HepG2 (cell line): ENCODE measurements around the gene KLRF1. TPM values are rescaled to one million over a fixed set of nuclear protein-coding genes. Genes with fewer than 3 reads are reported as not detected.

ENCODE experiments used
- ATAC-seq: fragments of 200-7000 bp; cut with Tn5 transposase; 3 replicates; pipeline ENCODE4 v1.9.1; 2020; ENCODE audit warnings: mild to moderate bottlenecking, moderate library complexity
- BruUV-seq: library from RNA; stranded (reverse); fragments of 400-500 nt; replicated peaks from 2 replicates; lab custom pipeline; 2021; lab: Mats Ljungman, UMichigan
- CTCF ChIA-PET: fragments of 300-600 bp; formaldehyde crosslinking; extraction: SDS; loops from one replicate; lab custom pipeline; 2021; ENCODE audit warnings: low total read pairs, inconsistent platforms, low intra/inter-chr PET ratio; lab: Yijun Ruan, JAX
- POLR2A ChIA-PET: fragments of 350-600 bp; sonication (Branson Sonifier 250); formaldehyde crosslinking; loops from one replicate; lab custom pipeline; 2020; ENCODE audit warnings: antibody characterized with exemption, inconsistent platforms; lab: Yijun Ruan, JAX
- DNase-seq: peaks from one replicate; pipeline ENCODE4 v3.0.0-alpha.2; 2015; ENCODE audit warnings: low spot score
- FAIRE-seq: peaks from 3 replicates; lab custom pipeline; 2011; peaks lifted over from hg19 to GRCh38; lab: Jason Lieb, UNC
- H2AFZ ChIP-seq: one replicate; pipeline ENCODE4 v1.6.1; 2011; ENCODE audit warnings: low read length, inconsistent platforms
- H3K27ac ChIP-seq: fragments of 300-600 bp; 3 replicates; pipeline ENCODE4 v1.8.0; 2011; ENCODE audit warnings: mixed run types, mild to moderate bottlenecking, mixed read lengths, low read length, inconsistent platforms; ENCODE audit not compliant: insufficient read depth; ENCODE audit errors: extremely low read length
- H3K27me3 ChIP-seq, 2 experiments: fragments of 200-600 bp in 1 of 2; 2 replicates in 1 of 2; 3 replicates in 1 of 2; pipeline versions ENCODE4 v1.6.0 to v1.8.0; 2011; ENCODE audit warnings: low read length in 2 of 2, mild to moderate bottlenecking in 2 of 2, moderate library complexity in 2 of 2, inconsistent platforms in 1 of 2; ENCODE audit not compliant: insufficient read depth in 2 of 2, control insufficient read depth in 1 of 2
- H3K36me3 ChIP-seq, 2 experiments: fragments of 200-600 bp in 1 of 2; replicated peaks in 1 of 2; 2 replicates in 1 of 2; 3 replicates in 1 of 2; pipeline versions ENCODE4 v1.5.1 to v1.8.0; 2011; ENCODE audit warnings: low read length in 2 of 2, inconsistent platforms in 1 of 2; ENCODE audit not compliant: insufficient read depth in 2 of 2, control insufficient read depth in 1 of 2
- H3K4me1 ChIP-seq: 2 replicates; pipeline ENCODE4 v1.5.1; 2012; ENCODE audit warnings: low read length, inconsistent platforms; ENCODE audit not compliant: insufficient read depth
- H3K4me2 ChIP-seq: 2 replicates; pipeline ENCODE4 v1.6.0; 2011; ENCODE audit warnings: low read depth, low read length, inconsistent platforms
- H3K4me3 ChIP-seq, 3 experiments: fragments of 200-600 bp in 1 of 3; sonication (generic), shearing (Covaris generic) in 1 of 3; replicated peaks in 1 of 3; 2 replicates each; pipeline ENCODE4 v1.5.1; 2011 to 2016; ENCODE audit warnings: low read length in 3 of 3, inconsistent platforms in 2 of 3, low read depth in 2 of 3, mild to moderate bottlenecking in 2 of 3, control low read depth in 1 of 3, mixed read lengths in 1 of 3; ENCODE audit not compliant: insufficient read depth in 1 of 3
- H3K79me2 ChIP-seq: one replicate; pipeline ENCODE4 v1.6.1; 2011; ENCODE audit warnings: low read length, inconsistent platforms; ENCODE audit not compliant: insufficient read depth
- H3K9ac ChIP-seq: 2 replicates; pipeline ENCODE4 v1.6.0; 2011; ENCODE audit warnings: mild to moderate bottlenecking, low read depth, low read length, inconsistent platforms; ENCODE audit not compliant: insufficient read depth
- H3K9me3 ChIP-seq: 2 replicates; pipeline ENCODE4 v1.5.1; 2012; ENCODE audit warnings: mild to moderate bottlenecking, low read length
- H4K20me1 ChIP-seq: 2 replicates; pipeline ENCODE4 v1.6.0; 2011; ENCODE audit warnings: inconsistent platforms, mild to moderate bottlenecking, low read length, moderate library complexity; ENCODE audit not compliant: insufficient read depth
- CHD2 ChIP-seq: IDR thresholded peaks from 2 replicates; pipeline ENCODE4 v1.6.1; 2011; ENCODE audit warnings: low read depth, low read length, improper control_type of control experiment
- GPN1 ChIP-seq: sonication (generic); formaldehyde crosslinking; IDR thresholded peaks from 2 replicates; pipeline ENCODE4 v1.5.1; 2020; ENCODE audit warnings: missing genetic modification reagents, borderline replicate concordance
- GRHL1 ChIP-seq: sonication (generic); formaldehyde crosslinking; conservative IDR thresholded peaks from 2 replicates; pipeline ENCODE4 v1.8.0; 2022; ENCODE audit warnings: missing genetic modification reagents
- KLF16 ChIP-seq, 2 experiments: sonication (generic) in 1 of 2; formaldehyde crosslinking in 1 of 2; IDR thresholded peaks; 2 replicates each; pipeline versions ENCODE4 v1.6.1 to v1.8.0; 2016 to 2023; ENCODE audit warnings: missing genetic modification reagents in 2 of 2, missing compliant biosample characterization in 1 of 2
- MXD3 ChIP-seq: IDR thresholded peaks from 2 replicates; pipeline ENCODE4 v1.6.1; 2016; ENCODE audit warnings: mild to moderate bottlenecking, missing biosample characterization, missing genetic modification reagents
- MZF1 ChIP-seq: sonication (generic); formaldehyde crosslinking; IDR thresholded peaks from 2 replicates; pipeline ENCODE4 v1.8.1; 2023; ENCODE audit warnings: mild to moderate bottlenecking, missing genetic modification reagents, borderline replicate concordance
- SATB2 ChIP-seq: sonication (generic); formaldehyde crosslinking; IDR thresholded peaks from 2 replicates; pipeline ENCODE4 v1.5.0; 2020; ENCODE audit warnings: missing genetic modification reagents
- THAP11 ChIP-seq: IDR thresholded peaks from 2 replicates; pipeline ENCODE4 v1.6.1; 2016; ENCODE audit warnings: missing biosample characterization, missing genetic modification reagents
- ZFYVE20 ChIP-seq: sonication (generic); formaldehyde crosslinking; IDR thresholded peaks from 2 replicates; pipeline ENCODE4 v1.8.0; 2023; ENCODE audit warnings: low read depth, mild to moderate bottlenecking, moderate library complexity, missing genetic modification reagents, borderline replicate concordance
- ZNF12 ChIP-seq: sonication (generic); formaldehyde crosslinking; IDR thresholded peaks from 2 replicates; pipeline ENCODE4 v1.5.0; 2020; ENCODE audit warnings: missing genetic modification reagents
- ZNF142 ChIP-seq: sonication (generic); formaldehyde crosslinking; IDR thresholded peaks from 2 replicates; pipeline ENCODE4 v1.4.0; 2020; ENCODE audit warnings: missing genetic modification reagents
- ZNF484 ChIP-seq: sonication (generic); formaldehyde crosslinking; IDR thresholded peaks from 2 replicates; pipeline ENCODE4 v1.5.1; 2020; ENCODE audit warnings: mild to moderate bottlenecking, low read depth, missing genetic modification reagents, borderline replicate concordance
- ZNF678 ChIP-seq: sonication (generic); formaldehyde crosslinking; IDR thresholded peaks from 2 replicates; pipeline ENCODE4 v1.4.0; 2020; ENCODE audit warnings: mild to moderate bottlenecking, missing genetic modification reagents
- ZXDC ChIP-seq: sonication (generic); formaldehyde crosslinking; IDR thresholded peaks from 2 replicates; pipeline ENCODE4 v1.5.0; 2020; ENCODE audit warnings: mild to moderate bottlenecking, missing genetic modification reagents
- WGBS: methylation state at CpG from one replicate; pipeline ENCODE4 v1.1.6; 2017; ENCODE audit warnings: low lambda C conversion rate; 5-methylcytosine and 5-hydroxymethylcytosine counted together
- in situ Hi-C: cut with HindIII; loops from 2 replicates; pipeline ENCODE4 v1.10.0; 2017; ENCODE audit warnings: low pct_unique_long_range_greater_than_20kb; ENCODE audit not compliant: extremely low pct_ligation_motif_present
- intact Hi-C: fragments of 100-400 bp; cut with micrococcal nuclease; formaldehyde crosslinking; loops from one replicate; pipeline ENCODE4 v1.10.0; 2022; ENCODE audit not compliant: unreplicated experiment
- polyA plus RNA-seq, 8 experiments: library from polyadenylated mRNA; depleted of rRNA in 3 of 8; stranded (reverse) in 7 of 8; unstranded in 1 of 8; fragments of >200 nt; fragmentation: Illumina TruSeq in 4 of 8; extraction: Trizol in 4 of 8; gene quantifications; 2 replicates each; pipeline versions ENCODE4 v1.2.1 to v1.2.3, GENCODE V29; 2011 to 2016; ENCODE audit warnings: low read depth in 4 of 8, missing spikeins in 1 of 8, mixed read lengths in 1 of 8; ENCODE audit not compliant: insufficient read depth in 1 of 8
- total RNA-seq, 5 experiments: library from RNA; depleted of rRNA; stranded (reverse); fragments of >200 nt; fragmentation: Illumina TruSeq; extraction: Trizol; gene quantifications; 2 replicates each; pipeline ENCODE4 v1.2.3, GENCODE V29; 2016; ENCODE audit warnings: low read depth in 1 of 5

Gene KLRF1
- total and polyA plus RNA-seq, 2 of the 13 experiments (the other 11 are each of a cell fraction or from before 2014, with no cell fraction given): not detected

- Histone ChIP-seq H3K9ac (no peak overlapping the region), H3K4me3 (no peak overlapping the region), H3K9me3 (no peaks in the 10 kb centered on the region), H3K27ac (no peak overlapping the region), H4K20me1 (no peaks in the 10 kb centered on the region), H3K27me3 (peaks cover 0 to 27% of the 10 kb centered on the region in 2 experiments; a peak in 3 of 5 replicates), H3K4me2 (no peak overlapping the region), H3K79me2 (no peaks in the 10 kb centered on the region), H2AFZ (no peak overlapping the region), H3K4me1 (no peaks in the 10 kb centered on the region), H3K36me3 (no peaks in the 10 kb centered on the region)
- 0% methylated on average over 3 of the region's 3 CpGs for WGBS
- no peak for ATAC-seq
- ChIA-PET POLR2A (no interaction called here), CTCF (no interaction called here)
- DNase-seq: no peak
- intact Hi-C loops: no loop called here
- no TSS peak for BruUV-seq
- FAIRE-seq: no peak
- in situ Hi-C loops: no loop called here
- TF ChIP-seq CHD2 (no peak), THAP11 (no peak), ZFYVE20 (no peak), ZXDC (CRISPR knock-in tag) (no peak), ZNF678 (CRISPR knock-in tag) (no peak), GPN1 (CRISPR knock-in tag) (no peak), ZNF142 (CRISPR knock-in tag) (no peak), MXD3 (no peak), ZNF12 (CRISPR knock-in tag) (no peak), KLF16 (CRISPR knock-in tag; IDR thresholded peaks at IDR 0.05) (no peak), ZNF484 (CRISPR knock-in tag) (no peak), SATB2 (CRISPR knock-in tag) (no peak), GRHL1 (CRISPR knock-in tag) (no peak), MZF1 (CRISPR knock-in tag) (no peak)
Observed at GRCh38 chr12:9808504-9808903, 18.8 kb upstream of the KLRF1 start.
